ENCODE data around the gene CORO2B. TPM values are rescaled to one million over a fixed set of nuclear protein-coding genes. Genes with fewer than 3 reads are reported as not detected.

Gene CORO2B
- polyA plus RNA-seq, 3 donors: 22.2 to 25.3 (median 23.9) TPM

- DNase-seq (ENCODE audit: extremely low read depth in 1 of 11, low read depth in 9 of 11, low spot score in 4 of 11): peak in 1 of 11 donors; percentile 46
Observed at GRCh38 chr15:68651916-68652525, 73.2 kb downstream of the CORO2B start.

- no peak for DNase-seq (ENCODE audit: extremely low read depth in 1 of 11, low read depth in 9 of 11, low spot score in 4 of 11)
Observed at GRCh38 chr15:68653031-68653635, 74.3 kb downstream of the CORO2B start.

GRCh38 chr15:68653801-68654200 is 75.0 kb downstream of the CORO2B start:
- no peak for DNase-seq (ENCODE audit: extremely low read depth in 1 of 11, low read depth in 9 of 11, low spot score in 4 of 11)

GRCh38 chr15:68654786-68655560 is 76.2 kb downstream of the CORO2B start:
- DNase-seq (ENCODE audit: extremely low read depth in 1 of 11, low read depth in 9 of 11, low spot score in 4 of 11): no peak

GRCh38 chr15:68655686-68656437 is 77.1 kb downstream of the CORO2B start:
- no peak for DNase-seq (ENCODE audit: extremely low read depth in 1 of 11, low read depth in 9 of 11, low spot score in 4 of 11)

- no peak for DNase-seq (ENCODE audit: extremely low read depth in 1 of 11, low read depth in 9 of 11, low spot score in 4 of 11)
Observed at GRCh38 chr15:68656438-68656739, 77.6 kb downstream of the CORO2B start.

- DNase-seq (ENCODE audit: extremely low read depth in 1 of 11, low read depth in 9 of 11, low spot score in 4 of 11): no peak
Observed at GRCh38 chr15:68658151-68658550, 79.4 kb downstream of the CORO2B start.

- DNase-seq (ENCODE audit: extremely low read depth in 1 of 11, low read depth in 9 of 11, low spot score in 4 of 11): no peak
Observed at GRCh38 chr15:68658641-68659358, 80.0 kb downstream of the CORO2B start.

GRCh38 chr15:68663526-68663925 is 84.7 kb downstream of the CORO2B start:
- DNase-seq (ENCODE audit: extremely low read depth in 1 of 11, low read depth in 9 of 11, low spot score in 4 of 11): no peak

- DNase-seq (ENCODE audit: extremely low read depth in 1 of 11, low read depth in 9 of 11, low spot score in 4 of 11): no peak
Observed at GRCh38 chr15:68666120-68666811, 87.5 kb downstream of the CORO2B start.

- DNase-seq (ENCODE audit: extremely low read depth in 1 of 11, low read depth in 9 of 11, low spot score in 4 of 11): no peak
Observed at GRCh38 chr15:68666812-68667450, 88.1 kb downstream of the CORO2B start.

- no peak for DNase-seq (ENCODE audit: extremely low read depth in 1 of 11, low read depth in 9 of 11, low spot score in 4 of 11)
Observed at GRCh38 chr15:68667800-68668625, 89.2 kb downstream of the CORO2B start.

GRCh38 chr15:68668926-68669600 is 90.3 kb downstream of the CORO2B start:
- DNase-seq (ENCODE audit: extremely low read depth in 1 of 11, low read depth in 9 of 11, low spot score in 4 of 11): no peak

- DNase-seq (ENCODE audit: extremely low read depth in 1 of 11, low read depth in 9 of 11, low spot score in 4 of 11): no peak
Observed at GRCh38 chr15:68672251-68672650, 93.5 kb downstream of the CORO2B start.

GRCh38 chr15:68672781-68673205 is 94.0 kb downstream of the CORO2B start:
- DNase-seq (ENCODE audit: extremely low read depth in 1 of 11, low read depth in 9 of 11, low spot score in 4 of 11): no peak

GRCh38 chr15:68674975-68675374 is 96.2 kb downstream of the CORO2B start:
- DNase-seq (ENCODE audit: extremely low read depth in 1 of 11, low read depth in 9 of 11, low spot score in 4 of 11): no peak
